ENCODE data around the gene ABAT.

ABAT gene

GRCh38 chr16:8768692-8769091, 94.3 kb downstream of the ABAT start:
- no peak for TF ChIP-seq CTCF (IDR thresholded peaks at IDR 0.05; ENCODE audit: borderline replicate concordance, control extremely low read depth, extremely low read depth, insufficient read depth, missing control alignments)
- no peak for DNase-seq (ENCODE audit: low spot score)
- in situ Hi-C loops (cut with MboI; ENCODE audit: low sequenced_read_pairs, unreplicated experiment), result no loop called here

GRCh38 chr16:8773537-8773936, 99.1 kb downstream of the ABAT start:
- no peak for TF ChIP-seq CTCF (IDR thresholded peaks at IDR 0.05; ENCODE audit: borderline replicate concordance, control extremely low read depth, extremely low read depth, insufficient read depth, missing control alignments)
- in situ Hi-C loops (cut with MboI; ENCODE audit: low sequenced_read_pairs, unreplicated experiment), result no loop called here
- DNase-seq (ENCODE audit: low spot score), result no peak

- in situ Hi-C loops (cut with MboI; ENCODE audit: low sequenced_read_pairs, unreplicated experiment), result no loop called here
- no peak for TF ChIP-seq CTCF (IDR thresholded peaks at IDR 0.05; ENCODE audit: borderline replicate concordance, control extremely low read depth, extremely low read depth, insufficient read depth, missing control alignments)
- DNase-seq (ENCODE audit: low spot score), result no peak
Measured at GRCh38 chr16:8774208-8774607, 99.8 kb downstream of the ABAT start.

GRCh38 chr16:8775359-8775758, 100.9 kb downstream of the ABAT start:
- in situ Hi-C loops (cut with MboI; ENCODE audit: low sequenced_read_pairs, unreplicated experiment), result no loop called here
- no peak for DNase-seq (ENCODE audit: low spot score)
- no peak for TF ChIP-seq CTCF (IDR thresholded peaks at IDR 0.05; ENCODE audit: borderline replicate concordance, control extremely low read depth, extremely low read depth, insufficient read depth, missing control alignments)

GRCh38 chr16:8776129-8776584, 101.7 kb downstream of the ABAT start:
- TF ChIP-seq CTCF (IDR thresholded peaks at IDR 0.05; ENCODE audit: borderline replicate concordance, control extremely low read depth, extremely low read depth, insufficient read depth, missing control alignments), result no peak
- in situ Hi-C loops (cut with MboI; ENCODE audit: low sequenced_read_pairs, unreplicated experiment), result no loop called here

GRCh38 chr16:8777217-8777616, 102.8 kb downstream of the ABAT start:
- no peak for TF ChIP-seq CTCF (IDR thresholded peaks at IDR 0.05; ENCODE audit: borderline replicate concordance, control extremely low read depth, extremely low read depth, insufficient read depth, missing control alignments)
- no peak for DNase-seq (ENCODE audit: low spot score)
- in situ Hi-C loops (cut with MboI; ENCODE audit: low sequenced_read_pairs, unreplicated experiment), result no loop called here

More at GRCh38 chr16:8776129-8776584, 101.7 kb downstream of the ABAT start:
- DNase-seq (ENCODE audit: low spot score), result no peak

- TF ChIP-seq CTCF (IDR thresholded peaks at IDR 0.05; ENCODE audit: borderline replicate concordance, control extremely low read depth, extremely low read depth, insufficient read depth, missing control alignments), result no peak
- no peak for DNase-seq (ENCODE audit: low spot score)
- in situ Hi-C loops (cut with MboI; ENCODE audit: low sequenced_read_pairs, unreplicated experiment), result no loop called here
Measured at GRCh38 chr16:8781797-8782196, 107.4 kb downstream of the ABAT start.

Data from GM13976 (cell line).